Measurements from ENCODE around the gene SUGCT.

The SUGCT gene

DNA sequence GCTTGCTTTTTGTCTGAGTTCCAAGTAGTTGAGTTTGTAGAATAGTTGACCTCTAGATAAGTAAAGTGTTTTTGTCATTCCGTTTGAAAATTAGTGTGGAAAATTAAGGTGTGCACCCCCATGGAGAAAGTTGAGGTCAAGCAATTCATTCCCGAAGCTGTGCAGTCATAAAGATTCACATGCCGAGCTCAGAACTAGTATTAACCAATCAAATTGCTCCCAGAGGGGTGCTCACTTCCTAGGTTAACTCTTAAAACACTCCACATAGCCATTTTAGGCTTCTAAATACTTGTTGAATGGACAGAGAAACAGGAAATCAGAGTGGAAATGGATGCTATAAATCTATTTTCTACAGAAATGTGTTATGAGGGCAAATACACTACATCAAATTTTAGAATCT, 638.9 kb downstream of the SUGCT start:
- no peak for DNase-seq (ENCODE audit: low read depth)

DNA sequence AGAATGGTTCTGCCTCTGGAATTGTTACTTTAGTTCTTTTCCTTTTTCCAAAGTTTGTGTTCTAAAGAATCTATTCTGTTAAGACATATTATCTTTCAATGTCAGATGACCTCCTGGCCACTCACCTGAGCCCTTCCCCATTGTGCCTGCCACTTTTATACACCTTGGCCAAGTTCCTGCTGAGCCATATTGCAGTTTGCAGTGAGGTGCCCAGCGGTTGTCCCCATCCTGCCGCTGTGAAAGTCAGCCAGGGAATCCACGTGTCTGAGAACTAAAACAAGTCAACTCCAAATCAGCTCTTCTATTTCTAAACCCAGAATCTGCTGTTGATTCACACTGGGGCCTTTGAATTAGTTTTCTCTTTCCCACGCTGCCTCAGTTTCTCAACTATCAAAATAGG, 641.1 kb downstream of the SUGCT start:
- DNase-seq (ENCODE audit: low read depth): no peak

DNA sequence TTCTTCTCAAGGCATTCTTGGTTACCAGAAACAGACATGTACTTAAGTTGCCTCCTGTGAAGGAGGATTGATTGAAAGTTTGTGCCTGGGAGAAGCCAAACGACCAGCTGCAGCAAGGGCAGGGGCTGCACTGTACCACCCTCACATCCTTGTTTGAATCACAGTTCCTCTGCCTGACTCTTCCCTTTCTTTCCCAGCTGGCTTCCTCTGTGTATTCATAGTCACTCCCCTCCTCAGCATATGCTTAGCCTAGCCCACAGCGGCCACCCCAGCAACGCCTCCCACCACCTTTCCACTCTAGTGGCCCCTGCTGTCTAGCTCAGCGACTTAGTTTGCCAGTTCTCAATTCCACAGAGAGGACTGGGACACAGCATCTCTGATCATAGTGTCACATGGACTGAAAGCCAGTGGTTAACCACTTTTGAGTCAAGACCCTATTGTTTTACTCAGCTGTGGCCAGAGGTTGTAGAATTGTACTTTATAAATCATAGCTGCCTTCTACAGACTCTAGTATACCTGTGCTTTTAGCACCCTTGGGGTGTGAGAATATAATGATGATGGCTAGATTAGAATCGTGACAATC, 643.0 kb downstream of the SUGCT start:
- DNase-seq (ENCODE audit: low read depth): no peak

GRCh38 chr7:40780460-40780859, 645.7 kb downstream of the SUGCT start:
- no peak for DNase-seq (ENCODE audit: low read depth)

- DNase-seq (ENCODE audit: low read depth): no peak
Measured at GRCh38 chr7:40782836-40783235, 648.0 kb downstream of the SUGCT start.

DNA sequence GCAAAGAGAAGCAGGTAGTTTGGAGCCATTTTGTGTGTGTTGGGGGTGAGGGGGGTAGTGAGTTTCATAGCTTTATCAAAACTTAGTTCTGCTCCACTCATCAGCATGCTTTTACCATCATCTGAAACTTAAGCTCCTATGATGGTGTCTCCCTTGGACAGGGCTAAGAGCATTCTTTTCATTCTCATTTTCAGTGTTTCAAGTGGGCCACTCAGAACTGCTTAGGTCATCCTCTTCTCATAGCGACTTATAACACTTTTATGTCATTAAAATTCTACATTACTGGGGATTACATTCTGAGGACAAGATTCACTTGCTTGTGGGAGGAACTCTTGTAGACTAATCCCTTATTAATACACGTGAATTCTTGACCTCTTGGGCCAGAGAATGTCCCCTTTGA, 649.4 kb downstream of the SUGCT start:
- DNase-seq (ENCODE audit: low read depth): no peak

- DNase-seq (ENCODE audit: low read depth): no peak
Measured at GRCh38 chr7:40786909-40787308, 652.1 kb downstream of the SUGCT start.

DNA sequence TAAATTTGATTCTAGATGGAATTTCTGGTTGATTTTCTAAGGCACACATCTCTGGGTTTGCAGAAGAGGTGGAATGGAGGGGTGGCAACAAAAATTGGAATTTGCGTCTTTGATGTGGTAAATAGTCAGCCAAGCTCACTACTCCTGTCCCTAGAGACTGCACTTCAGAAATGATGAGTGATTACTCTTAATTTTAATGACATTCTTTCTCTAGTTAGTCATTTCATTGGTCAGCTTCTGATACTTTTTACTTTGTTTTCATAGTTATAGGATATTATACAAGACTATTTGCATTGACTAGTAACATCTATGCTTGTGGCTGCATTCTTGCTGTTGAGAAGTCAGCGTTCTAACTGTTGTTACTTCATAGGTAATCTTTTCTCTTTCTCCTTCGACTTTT, 658.3 kb downstream of the SUGCT start:
- no peak for DNase-seq (ENCODE audit: low read depth)

GRCh38 chr7:40795607-40796006, 660.8 kb downstream of the SUGCT start:
- no peak for DNase-seq (ENCODE audit: low read depth)

DNA sequence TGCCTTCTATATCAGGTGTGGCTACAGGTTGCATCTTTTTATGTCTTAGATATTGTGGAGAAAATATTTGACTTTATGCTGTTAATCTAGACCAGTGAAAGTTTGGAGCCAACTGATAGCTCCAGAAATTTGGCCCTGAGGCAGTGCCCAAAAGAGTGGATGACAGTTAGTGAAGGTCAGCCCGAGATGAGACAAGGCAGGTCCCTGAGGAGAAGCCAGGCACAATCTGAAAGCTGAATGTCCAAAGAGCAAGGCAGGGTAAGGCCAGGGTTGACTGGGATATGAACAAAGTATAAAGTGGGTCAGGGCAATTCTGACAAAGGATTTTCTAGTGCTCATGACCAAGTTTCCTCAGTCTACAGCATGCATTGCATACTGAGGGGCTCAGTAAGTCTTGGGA, 661.9 kb downstream of the SUGCT start:
- DNase-seq (ENCODE audit: low read depth): no peak

GRCh38 chr7:40798613-40799012, 663.8 kb downstream of the SUGCT start:
- no peak for DNase-seq (ENCODE audit: low read depth)

- no peak for DNase-seq (ENCODE audit: low read depth)
Measured at GRCh38 chr7:40799493-40800403, 664.9 kb downstream of the SUGCT start.

DNA sequence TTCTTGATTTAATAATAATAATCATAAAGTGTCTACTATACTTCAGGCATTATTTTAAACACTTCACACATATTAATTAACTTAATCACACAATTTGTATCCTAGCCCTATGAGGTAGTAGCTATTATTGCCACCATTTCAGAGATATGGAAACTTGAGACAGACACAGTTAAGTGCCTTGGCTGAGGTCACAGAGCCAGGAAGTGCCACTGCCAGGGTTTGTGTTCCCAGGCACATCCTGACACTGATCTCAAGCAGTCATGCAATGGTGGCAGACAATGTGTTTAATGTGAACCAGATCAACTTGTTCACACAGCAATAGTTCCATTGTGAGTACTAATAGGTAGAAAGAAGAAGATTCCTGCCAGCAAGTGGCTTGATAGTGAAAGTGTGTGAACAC, 666.0 kb downstream of the SUGCT start:
- DNase-seq (ENCODE audit: low read depth): no peak

DNA sequence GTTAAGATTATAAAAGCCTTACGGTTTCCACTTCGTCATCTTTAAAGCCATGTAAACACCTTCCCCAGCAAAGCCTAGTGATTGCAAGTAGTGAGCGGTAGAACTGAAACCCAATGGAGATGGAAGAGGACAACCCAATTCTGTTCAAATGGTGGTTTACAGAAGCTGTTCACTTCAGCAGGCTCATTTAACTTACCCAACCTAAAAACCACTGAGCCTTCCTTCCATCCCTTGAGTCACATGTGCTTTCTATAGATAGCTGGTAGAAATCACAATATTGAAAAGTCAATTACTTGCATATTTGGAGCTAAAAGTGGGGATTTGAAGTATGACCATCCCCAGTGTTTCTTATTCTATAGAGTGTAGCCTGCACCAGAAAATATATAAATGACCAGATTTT, 667.7 kb downstream of the SUGCT start:
- DNase-seq (ENCODE audit: low read depth): no peak

- DNase-seq (ENCODE audit: low read depth): no peak
Measured at GRCh38 chr7:40804477-40805215, 669.8 kb downstream of the SUGCT start.

- no peak for DNase-seq (ENCODE audit: low read depth)
Measured at GRCh38 chr7:40805361-40805760, 670.6 kb downstream of the SUGCT start.

DNA sequence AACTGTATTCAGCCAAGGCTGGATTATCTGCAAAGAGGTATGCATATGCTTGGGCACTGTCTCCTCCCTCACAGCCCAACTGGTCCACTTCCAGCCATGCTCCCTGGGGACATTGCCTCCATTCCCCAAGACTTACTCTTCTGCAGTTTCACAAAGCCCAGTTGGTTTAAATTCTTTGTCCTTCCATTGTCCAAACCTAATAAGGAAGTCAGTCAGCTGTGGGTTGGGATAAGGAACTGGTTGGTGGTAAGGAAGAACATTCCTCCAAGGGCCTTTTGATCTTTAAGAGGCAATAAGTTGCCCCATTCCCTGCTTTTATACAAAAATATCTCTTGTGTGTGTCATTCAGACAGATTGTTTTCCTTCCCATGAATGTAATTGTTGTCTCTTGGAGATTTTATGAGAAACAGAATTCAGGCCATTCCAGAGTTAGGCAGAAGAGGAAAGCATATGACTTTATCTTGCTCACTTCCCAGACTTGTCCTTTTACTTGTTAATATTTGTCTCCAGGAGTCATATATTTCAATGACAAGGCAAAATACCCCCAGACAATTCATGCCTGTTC, 673.7 kb downstream of the SUGCT start:
- no peak for DNase-seq (ENCODE audit: low read depth)

GRCh38 chr7:40810274-40810673, 675.5 kb downstream of the SUGCT start:
- no peak for DNase-seq (ENCODE audit: low read depth)

- no peak for DNase-seq (ENCODE audit: low read depth)
Measured at GRCh38 chr7:40811666-40812065, 676.9 kb downstream of the SUGCT start.

DNA sequence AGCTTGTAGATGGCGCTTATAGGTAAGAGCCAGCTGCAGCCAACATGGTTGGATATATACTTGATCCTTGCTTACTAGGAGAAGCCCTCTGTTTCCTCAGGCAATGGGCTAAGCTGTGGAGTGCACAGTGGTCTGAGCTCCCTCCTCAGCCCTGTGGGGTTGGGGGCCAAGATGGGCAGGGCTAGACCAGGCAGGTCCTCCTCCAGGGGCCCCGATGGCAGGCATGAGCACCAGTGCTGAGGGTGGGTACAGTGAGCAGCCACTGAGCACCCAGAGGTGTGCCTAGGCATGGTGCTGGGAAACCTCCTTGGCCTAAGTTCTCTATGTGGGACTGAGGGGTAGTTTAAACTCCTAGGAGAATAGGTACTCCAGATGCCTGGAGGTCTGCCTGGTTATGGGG, 680.2 kb downstream of the SUGCT start:
- DNase-seq (ENCODE audit: low read depth): no peak

DNA sequence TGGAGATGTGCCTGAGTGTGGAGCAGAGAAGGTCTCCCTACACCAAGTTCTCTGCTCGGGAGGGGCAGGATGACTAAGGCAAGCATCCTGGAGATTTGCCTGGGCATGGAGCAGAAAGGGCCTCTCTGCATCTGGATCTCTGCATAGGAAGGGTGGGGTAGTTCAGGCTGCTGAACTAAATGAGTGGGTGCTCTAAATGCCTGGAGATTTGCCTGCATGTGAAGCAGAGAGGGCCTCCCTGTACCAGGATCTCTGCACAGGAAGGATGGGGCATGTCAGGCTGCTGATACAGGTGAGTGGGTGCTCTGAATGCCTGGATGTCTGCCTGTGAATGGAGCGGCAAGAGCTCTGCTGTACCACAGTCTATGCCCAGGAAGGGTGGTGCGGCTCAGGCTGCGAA, 680.7 kb downstream of the SUGCT start:
- no peak for DNase-seq (ENCODE audit: low read depth)

- no peak for DNase-seq (ENCODE audit: low read depth)
Measured at GRCh38 chr7:40822861-40823260, 688.1 kb downstream of the SUGCT start.

DNA sequence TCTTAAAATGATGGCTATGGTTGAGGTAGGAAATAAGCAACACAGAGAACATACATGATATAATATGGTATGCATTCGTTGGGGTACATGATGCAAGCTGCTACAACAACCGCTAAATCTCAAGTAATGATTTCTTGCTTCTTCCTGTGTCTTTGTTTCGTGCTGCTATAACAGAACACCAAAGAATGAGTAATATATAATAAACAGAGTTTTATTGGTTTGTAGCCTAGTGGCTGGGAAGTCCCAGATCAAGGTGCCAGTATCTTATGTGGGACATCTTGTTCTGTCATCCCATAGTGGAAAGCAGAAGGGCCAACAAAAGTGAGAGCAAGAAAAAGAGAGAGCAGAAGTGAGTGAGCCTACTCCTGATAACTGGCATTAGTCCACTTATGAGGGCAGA, 689.7 kb downstream of the SUGCT start:
- DNase-seq (ENCODE audit: low read depth): no peak
